ENCODE data around the gene TNFRSF14. TPM values are rescaled to one million over a fixed set of nuclear protein-coding genes. Genes with fewer than 3 reads are reported as not detected.
A peak's percentile ranks its signal among the peaks of the same experiment; 100 is the strongest.
"Not testable (repeated sequence)": the region's sequence is repeated elsewhere in the genome, so short reads cannot be mapped to it uniquely, and the experiment has no call there.

TNFRSF14 gene
- polyA plus RNA-seq, 1 donor from 2014 or later = 63.3 TPM

GRCh38 chr1:2550309-2550861 is 5.8 kb upstream of the TNFRSF14 start:
- H3K9me3 Mint-ChIP-seq, H3K36me3 Mint-ChIP-seq, H3K27me3 Mint-ChIP-seq: not testable (repeated sequence)
- Mint-ChIP-seq H3K27ac (peak overlapping the region; percentile 77 to 99 (median 98)), H3K4me3 (peak overlapping the region in 3 of 4 donors; percentile 51 to 94 (median 94)), H3K4me1 (peaks cover 12 to 21% (median 15%) of the 10 kb centered on the region in 3 donors)

- not testable (repeated sequence) for H3K9me3 Mint-ChIP-seq, H3K36me3 Mint-ChIP-seq, H3K27me3 Mint-ChIP-seq
- H3K27ac Mint-ChIP-seq = peak overlapping the region; percentile 63 to 98 (median 87)
- peak overlapping the region in 1 of 4 donors; percentile 94 for H3K4me3 Mint-ChIP-seq
- peaks cover 18 to 27% (median 24%) of the 10 kb centered on the region in 3 donors for H3K4me1 Mint-ChIP-seq
These were observed 4.6 kb upstream of the TNFRSF14 start for GRCh38 chr1:2551544-2551943.

GRCh38 chr1:2552189-2552588 is 4.0 kb upstream of the TNFRSF14 start:
- H3K4me3 Mint-ChIP-seq = peak overlapping the region in 1 of 4 donors; percentile 14
- H3K4me1 Mint-ChIP-seq = peaks cover 18 to 28% (median 25%) of the 10 kb centered on the region in 3 donors
- no peaks in the 10 kb centered on the region for H3K9me3 Mint-ChIP-seq
- no peaks in the 10 kb centered on the region for H3K27me3 Mint-ChIP-seq
- H3K27ac Mint-ChIP-seq = no peak overlapping the region
- H3K36me3 Mint-ChIP-seq = no peaks in the 10 kb centered on the region

DNA sequence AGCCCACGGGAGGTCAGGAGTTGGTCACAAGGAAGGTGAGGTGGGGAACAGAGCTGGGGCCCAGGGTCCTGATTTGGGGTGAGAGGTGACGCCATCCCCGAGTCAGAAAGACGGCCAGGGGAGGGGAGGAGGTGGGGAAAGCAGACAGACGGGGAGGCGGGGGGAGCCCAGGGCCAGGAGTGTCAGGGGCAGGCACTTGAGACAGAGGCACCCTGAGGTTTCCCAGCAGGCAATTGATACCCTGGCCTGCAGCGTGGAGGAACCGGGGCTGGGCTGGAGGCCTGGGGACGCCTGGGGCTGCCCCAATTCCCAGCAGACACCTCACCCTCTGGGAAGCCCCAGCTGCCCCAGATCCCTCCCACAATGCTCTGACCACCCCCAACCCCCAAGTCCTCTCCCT is 3.1 kb upstream of the TNFRSF14 start:
- H3K4me3 Mint-ChIP-seq, H3K36me3 Mint-ChIP-seq, H3K27me3 Mint-ChIP-seq, H3K27ac Mint-ChIP-seq, H3K9me3 Mint-ChIP-seq: not testable (repeated sequence)
- peaks cover 20 to 29% (median 24%) of the 10 kb centered on the region in 3 donors for H3K4me1 Mint-ChIP-seq

DNA sequence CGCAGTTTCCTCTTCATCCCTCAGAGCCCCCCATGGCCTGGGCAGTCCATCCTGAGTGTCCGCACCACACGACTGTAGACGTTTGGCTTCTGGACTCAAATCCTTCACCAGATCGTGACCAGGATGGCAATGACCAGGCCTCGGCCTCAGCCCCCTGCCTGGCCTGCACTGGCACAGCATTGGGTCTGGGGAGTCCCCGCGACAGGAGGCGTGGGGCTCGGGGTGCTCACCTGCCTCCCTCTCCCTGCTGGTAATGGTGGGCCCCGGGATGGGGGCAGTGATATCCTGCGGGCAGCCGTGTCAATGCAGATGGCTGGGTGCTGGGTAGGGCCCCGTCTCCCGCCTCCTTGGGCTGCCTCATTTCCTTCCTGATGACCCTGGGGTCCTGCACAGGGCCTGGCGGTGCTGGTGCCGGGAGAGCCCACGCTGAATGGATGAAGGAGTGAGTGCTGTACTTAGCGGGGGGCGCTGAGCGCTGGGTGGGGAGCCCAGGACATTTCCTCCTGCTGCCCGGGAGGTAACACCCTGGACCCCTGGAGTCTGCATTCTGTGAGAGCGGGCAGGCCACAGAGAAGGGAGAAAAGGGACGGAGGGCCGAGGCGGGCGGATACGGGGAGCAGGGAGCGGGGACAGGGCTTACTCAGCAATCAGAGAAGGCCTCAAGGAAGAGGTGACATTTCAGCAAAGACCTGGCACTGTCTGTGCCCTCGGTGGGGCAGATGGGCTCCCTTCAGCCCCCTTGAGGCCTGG is 2.1 kb upstream of the TNFRSF14 start:
- peak overlapping the region in 1 of 3 donors; percentile 97 for H3K27ac Mint-ChIP-seq
- no peaks in the 10 kb centered on the region for H3K9me3 Mint-ChIP-seq
- peaks cover 13 to 29% (median 24%) of the 10 kb centered on the region in 3 donors for H3K4me1 Mint-ChIP-seq
- H3K4me3 Mint-ChIP-seq = peak overlapping the region in 3 of 4 donors; percentile 52 to 98 (median 95)
- H3K27me3 Mint-ChIP-seq = no peaks in the 10 kb centered on the region
- H3K36me3 Mint-ChIP-seq = no peaks in the 10 kb centered on the region

GRCh38 chr1:2554621-2555387 is 1.4 kb upstream of the TNFRSF14 start:
- H3K27me3 Mint-ChIP-seq = no peaks in the 10 kb centered on the region
- H3K36me3 Mint-ChIP-seq = no peaks in the 10 kb centered on the region
- peak overlapping the region; percentile 78 to 98 (median 87) for H3K4me3 Mint-ChIP-seq
- peaks cover 13 to 27% (median 22%) of the 10 kb centered on the region in 3 donors for H3K4me1 Mint-ChIP-seq
- H3K9me3 Mint-ChIP-seq = no peaks in the 10 kb centered on the region
- peak overlapping the region; percentile 84 to 97 (median 97) for H3K27ac Mint-ChIP-seq

DNA sequence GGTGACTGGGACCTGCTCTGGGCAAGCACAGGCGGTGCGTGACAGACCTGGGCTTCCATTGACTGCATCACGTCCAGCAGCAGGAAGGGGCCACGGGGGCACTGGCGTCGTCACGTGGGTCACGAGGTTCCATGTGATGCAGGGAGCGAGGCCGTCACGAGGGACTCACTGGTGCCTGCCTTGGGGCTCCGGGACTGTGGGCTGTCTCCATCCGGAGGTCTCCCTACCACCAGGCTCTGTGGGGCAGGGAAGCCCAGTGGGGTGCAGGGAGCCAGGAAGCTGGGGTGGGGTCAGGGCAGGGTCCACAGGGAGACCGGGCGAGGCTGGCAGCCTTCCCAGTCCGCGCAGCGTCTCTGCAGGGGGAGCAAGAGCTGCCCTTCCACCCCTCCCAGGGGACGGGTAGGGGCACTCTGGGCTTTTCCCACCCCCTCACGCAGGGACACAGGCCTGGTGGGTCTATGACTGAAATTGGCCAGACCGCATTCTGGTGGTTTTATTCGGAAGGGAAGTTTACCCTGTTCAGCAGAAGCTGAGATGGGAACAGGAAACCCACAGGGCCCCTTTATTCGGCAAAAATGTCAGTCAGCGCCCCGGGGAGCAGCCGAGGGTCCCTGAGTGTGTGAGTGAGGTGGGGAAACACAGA is 416 bp upstream of the TNFRSF14 start:
- Mint-ChIP-seq H3K27me3 (no peaks in the 10 kb centered on the region), H3K4me1 (peaks cover 13 to 22% (median 17%) of the 10 kb centered on the region in 3 donors), H3K27ac (peak overlapping the region; percentile 97 to 98 (median 97)), H3K9me3 (no peaks in the 10 kb centered on the region), H3K4me3 (peak overlapping the region; percentile 95 to 99 (median 97)), H3K36me3 (no peaks in the 10 kb centered on the region)

DNA sequence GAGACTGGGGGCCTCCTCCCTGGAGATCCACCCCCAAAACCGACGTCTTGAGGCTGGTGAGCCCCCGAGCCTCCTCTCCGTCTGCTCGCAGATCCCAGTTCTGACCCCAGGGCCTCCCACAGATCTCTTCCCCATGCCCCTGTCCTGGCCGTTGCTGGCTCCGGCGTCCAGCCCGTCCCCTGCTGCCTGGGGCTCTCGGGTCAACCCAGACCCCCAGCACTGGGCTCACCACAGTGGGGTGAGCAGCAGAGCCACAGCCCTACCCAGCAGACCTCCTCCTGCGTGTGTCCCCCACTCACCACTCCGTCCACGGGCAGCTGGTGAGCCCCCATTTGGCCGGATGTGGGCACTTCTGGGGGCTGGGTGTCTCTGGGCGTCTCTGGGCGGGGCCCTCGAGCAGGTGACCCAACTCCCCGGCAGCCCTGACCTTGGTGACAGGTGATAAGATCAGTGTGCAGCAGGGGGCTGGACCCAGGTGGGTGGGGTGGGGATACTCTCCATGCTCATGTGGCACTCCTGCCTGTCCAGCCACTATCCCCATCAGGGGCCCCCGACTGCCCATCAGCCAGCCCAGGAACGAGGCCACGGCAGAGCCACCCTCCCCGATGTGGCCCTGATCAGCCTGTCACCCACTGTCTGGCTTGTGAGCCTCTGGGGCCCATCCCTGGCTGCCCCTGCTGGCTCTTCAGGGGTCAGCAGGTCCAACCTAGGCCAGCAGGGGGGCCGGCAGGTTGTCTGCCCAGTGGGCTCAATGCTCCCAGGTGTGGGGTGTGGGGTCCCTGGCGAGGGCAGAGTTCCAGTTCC is 709 bp downstream of the TNFRSF14 start:
- H3K4me3 Mint-ChIP-seq = peak overlapping the region; percentile 95 to 99 (median 97)
- H3K36me3 Mint-ChIP-seq = no peaks in the 10 kb centered on the region
- no peaks in the 10 kb centered on the region for H3K9me3 Mint-ChIP-seq
- peak overlapping the region; percentile 97 to 98 (median 97) for H3K27ac Mint-ChIP-seq
- H3K27me3 Mint-ChIP-seq = no peaks in the 10 kb centered on the region
- peaks cover 13 to 21% (median 16%) of the 10 kb centered on the region in 3 donors for H3K4me1 Mint-ChIP-seq

GRCh38 chr1:2557482-2558400 is 1.6 kb downstream of the TNFRSF14 start:
- H3K27me3 Mint-ChIP-seq = no peaks in the 10 kb centered on the region
- H3K4me1 Mint-ChIP-seq = peaks cover 13 to 21% (median 16%) of the 10 kb centered on the region in 3 donors
- peak overlapping the region; percentile 78 to 99 (median 96) for H3K4me3 Mint-ChIP-seq

DNA sequence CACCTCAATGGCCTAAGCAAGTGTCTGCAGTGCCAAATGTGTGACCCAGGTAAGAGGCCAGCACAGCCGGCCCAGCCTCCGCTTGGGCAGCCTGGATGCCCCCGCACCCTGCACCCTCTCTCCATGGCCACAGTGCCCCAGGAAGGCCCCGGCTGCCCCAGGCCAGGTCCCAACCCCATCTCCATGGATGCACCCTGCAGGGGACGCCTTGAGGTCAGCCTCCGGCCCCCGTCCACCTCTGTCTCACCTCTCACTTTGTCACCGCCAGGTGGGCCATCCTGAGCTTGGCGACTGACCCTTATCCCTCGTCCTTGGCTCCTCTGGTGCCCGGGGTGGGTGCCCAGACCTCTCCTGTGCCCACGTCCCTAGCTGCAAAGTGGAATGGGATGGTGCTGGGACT is 2.2 kb downstream of the TNFRSF14 start:
- H3K27me3 Mint-ChIP-seq = no peaks in the 10 kb centered on the region
- H3K4me1 Mint-ChIP-seq = peaks cover 13 to 21% (median 16%) of the 10 kb centered on the region in 3 donors
- peak overlapping the region in 1 of 3 donors; percentile 84 for H3K27ac Mint-ChIP-seq
- H3K36me3 Mint-ChIP-seq = peaks cover 1% of the 10 kb centered on the region
- no peaks in the 10 kb centered on the region for H3K9me3 Mint-ChIP-seq
- peak overlapping the region; percentile 66 to 95 (median 74) for H3K4me3 Mint-ChIP-seq

More at GRCh38 chr1:2557482-2558400, 1.6 kb downstream of the TNFRSF14 start:
- Mint-ChIP-seq H3K27ac (peak overlapping the region; percentile 86 to 97 (median 97)), H3K9me3 (no peaks in the 10 kb centered on the region), H3K36me3 (no peaks in the 10 kb centered on the region)

- Mint-ChIP-seq H3K4me1 (peaks cover 13 to 21% (median 16%) of the 10 kb centered on the region in 3 donors), H3K4me3 (peak overlapping the region; percentile 44 to 95 (median 74))
These were observed 2.7 kb downstream of the TNFRSF14 start for GRCh38 chr1:2558861-2559260.

GRCh38 chr1:2559509-2560298 is 3.5 kb downstream of the TNFRSF14 start:
- peaks cover 13 to 19% (median 14%) of the 10 kb centered on the region in 3 donors for H3K4me1 Mint-ChIP-seq
- no peak overlapping the region for H3K27ac Mint-ChIP-seq
- no peaks in the 10 kb centered on the region for H3K27me3 Mint-ChIP-seq
- H3K4me3 Mint-ChIP-seq = peak overlapping the region in 1 of 4 donors; percentile 43
- no peaks in the 10 kb centered on the region for H3K9me3 Mint-ChIP-seq
- peaks cover 1% of the 10 kb centered on the region for H3K36me3 Mint-ChIP-seq

More at GRCh38 chr1:2558861-2559260, 2.7 kb downstream of the TNFRSF14 start:
- peak overlapping the region in 1 of 3 donors; percentile 84 for H3K27ac Mint-ChIP-seq
- H3K27me3 Mint-ChIP-seq = no peaks in the 10 kb centered on the region
- peaks cover 1% of the 10 kb centered on the region for H3K36me3 Mint-ChIP-seq
- no peaks in the 10 kb centered on the region for H3K9me3 Mint-ChIP-seq
